Loucy (cell line): ENCODE measurements around the gene NOD1.

Source experiments
- CTCF ChIP-seq: fragments of 200-600 bp; sonication (generic); conservative IDR thresholded peaks from 2 replicates; pipeline ENCODE4 v1.5.1; 2014; ENCODE audit warnings: mild to moderate bottlenecking, antibody characterized with exemption, low read length
- EZH2phosphoT487 ChIP-seq: fragments of 200-600 bp; IDR thresholded peaks from 2 replicates; pipeline ENCODE4 v1.6.1; 2018; ENCODE audit warnings: antibody characterized with exemption, mild to moderate bottlenecking, moderate library complexity, borderline replicate concordance

GRCh38 chr7:30473903-30474302 is 4.7 kb downstream of the NOD1 start:
- TF ChIP-seq CTCF (no peak), EZH2phosphoT487 (no peak)
